ENCODE measurements around the gene ESYT2. TPM values are rescaled to one million over a fixed set of nuclear protein-coding genes. Genes with fewer than 3 reads are reported as not detected.
A peak's percentile ranks its signal among the peaks of the same experiment; 100 is the strongest.

Gene ESYT2
- total and polyA plus RNA-seq, 2 of the 4 experiments (the other 2 are of a cell fraction): 26.7 to 69.9 TPM

- Histone ChIP-seq H2AK5ac (ENCODE audit: low read depth, low read length) (no peak overlapping the region), H3K9me3 (ENCODE audit: control insufficient read depth, insufficient read depth, low read length) (no peaks in the 10 kb centered on the region), H3K79me1 (ENCODE audit: low read depth in 1 of 2, low read length in 2 of 2) (peaks cover 5% of the 10 kb centered on the region in 2 experiments; a peak in 2 of 4 replicates), H3K27ac (ENCODE audit: insufficient read depth, low read length) (no peak overlapping the region), H3K18ac (ENCODE audit: low read depth, low read length) (no peak overlapping the region), H3K9ac (ENCODE audit: low read depth, low read length) (no peak overlapping the region), H3K4ac (ENCODE audit: low read depth, low read length) (no peak overlapping the region), H2BK120ac (ENCODE audit: low read depth, low read length) (no peak overlapping the region), H2BK20ac (ENCODE audit: low read depth, low read length) (no peak overlapping the region), H2BK5ac (ENCODE audit: low read depth, low read length, poor library complexity, severe bottlenecking) (no peak overlapping the region), H4K20me1 (ENCODE audit: insufficient read depth, low read length) (peaks cover 9% of the 10 kb centered on the region), H2AFZ (replicated peaks; ENCODE audit: low read length, poor library complexity) (no peak overlapping the region), H3K4me1 (ENCODE audit: control insufficient read depth, insufficient read depth, low read length) (peaks cover 18% of the 10 kb centered on the region), H3K4me3 (ENCODE audit: insufficient read depth, low read depth, low read length) (no peak overlapping the region), H4K8ac (ENCODE audit: low read depth in 2 of 2, low read length in 2 of 2) (no peak overlapping the region), H3K14ac (replicated peaks; ENCODE audit: low read depth, low read length) (no peak overlapping the region), H3K27me3 (ENCODE audit: control insufficient read depth, insufficient read depth, low read length) (no peaks in the 10 kb centered on the region), H4K5ac (ENCODE audit: low read depth, low read length) (no peak overlapping the region), H3K23ac (ENCODE audit: low read depth, low read length) (no peak overlapping the region), H3K36me3 (ENCODE audit: control insufficient read depth, insufficient read depth, low read length) (peaks cover 44% of the 10 kb centered on the region), H4K91ac (ENCODE audit: insufficient read depth, low read depth, low read length) (peak overlapping the region; percentile 18; the same call in 1 of the 2 replicates), H3K56ac (ENCODE audit: extremely low read depth, insufficient read depth, low read length) (no peak overlapping the region), H2BK15ac (ENCODE audit: low read depth, low read length) (no peak overlapping the region), H3K4me2 (ENCODE audit: low read depth, low read length) (no peak overlapping the region), H2AK9ac (replicated peaks; ENCODE audit: low read depth, low read length, poor library complexity) (no peak overlapping the region), H3K9me1 (ENCODE audit: insufficient read depth, low read length) (peaks cover 15% of the 10 kb centered on the region)
- WGBS, 2 experiments (ENCODE audit: extremely low coverage in 2 of 2, insufficient read length in 1 of 2): 96% methylated on average over 5 of the region's 17 CpGs; no CpG with 5 or more reads in 1 of the 2 experiments
- ChIA-PET POLR2A (ENCODE audit: unreplicated experiment) (no interaction called here), CTCF (interaction anchor here (1.0 kb wide), 1 partner anchor 39 kb away, joined by 3 read pairs; the partner anchor contains the start of gene NCAPG2)
- DNase-seq: no peak
- dilution Hi-C loops (cut with HindIII; ENCODE audit: low sequenced_read_pairs, unreplicated experiment): no loop called here
- no peak for ATAC-seq (ENCODE audit: low read depth)
- TF ChIP-seq, protein P1, sequence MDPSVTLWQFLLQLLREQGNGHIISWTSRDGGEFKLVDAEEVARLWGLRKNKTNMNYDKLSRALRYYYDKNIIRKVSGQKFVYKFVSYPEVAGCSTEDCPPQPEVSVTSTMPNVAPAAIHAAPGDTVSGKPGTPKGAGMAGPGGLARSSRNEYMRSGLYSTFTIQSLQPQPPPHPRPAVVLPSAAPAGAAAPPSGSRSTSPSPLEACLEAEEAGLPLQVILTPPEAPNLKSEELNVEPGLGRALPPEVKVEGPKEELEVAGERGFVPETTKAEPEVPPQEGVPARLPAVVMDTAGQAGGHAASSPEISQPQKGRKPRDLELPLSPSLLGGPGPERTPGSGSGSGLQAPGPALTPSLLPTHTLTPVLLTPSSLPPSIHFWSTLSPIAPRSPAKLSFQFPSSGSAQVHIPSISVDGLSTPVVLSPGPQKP (IDR thresholded peaks at IDR 0.05; ENCODE audit: borderline replicate concordance, low read depth, low read length): no peak
- TF ChIP-seq BHLHE40 (IDR thresholded peaks at IDR 0.05; ENCODE audit: low read depth, low read length) (no peak), SMC3 (IDR thresholded peaks at IDR 0.05; ENCODE audit: low read depth, low read length) (no peak), CEBPB (IDR thresholded peaks at IDR 0.05; ENCODE audit: low read depth, low read length) (no peak), MXI1 (IDR thresholded peaks at IDR 0.05; ENCODE audit: borderline replicate concordance, low read depth, low read length) (no peak), MAZ (IDR thresholded peaks at IDR 0.05; ENCODE audit: borderline replicate concordance, low read depth, low read length) (no peak), USF2 (IDR thresholded peaks at IDR 0.05; ENCODE audit: low read depth, low read length) (no peak), MAFK (IDR thresholded peaks at IDR 0.05; ENCODE audit: low read depth, low read length) (no peak), CHD1 (IDR thresholded peaks at IDR 0.05; ENCODE audit: low read depth, low read length) (no peak), POLR2A (IDR thresholded peaks at IDR 0.05; ENCODE audit: low read depth, low read length) (no peak), NFE2L2 (IDR thresholded peaks at IDR 0.05; ENCODE audit: low read depth, low read length) (no peak), RFX5 (IDR thresholded peaks at IDR 0.05; ENCODE audit: low read depth, low read length) (no peak)
- in situ Hi-C loops (cut with MboI; ENCODE audit: low sequenced_read_pairs): no loop called here
- intact Hi-C loops (cut with micrococcal nuclease): no loop called here
- no TSS peak for BruUV-seq (replicated peaks)
These were observed 86.1 kb downstream of the ESYT2 start for GRCh38 chr7:158743219-158743618.
